Stomach (tissue), 4 donors: ENCODE data around the gene CLSTN1.

Source experiments
- CTCF ChIP-seq, 7 experiments: fragments of 450-650 bp in 4 of 7; fragments of 200-600 bp in 3 of 7; sonication (generic) in 3 of 7; IDR thresholded peaks; one replicate each; pipeline ENCODE4 v1.5.1; 2016 to 2019; ENCODE audit warnings: antibody characterized with exemption in 7 of 7, control low read depth in 2 of 7, mild to moderate bottlenecking in 1 of 7
- POLR2A ChIP-seq, 4 donors: fragments of 450-650 bp; IDR thresholded peaks; one replicate each; pipeline ENCODE4 v1.6.1; 2016; ENCODE audit warnings: antibody characterized with exemption in 4 of 4, control low read depth in 2 of 4, mild to moderate bottlenecking in 1 of 4, moderate library complexity in 1 of 4

GRCh38 chr1:9859281-9860014 lies 35.7 kb upstream of the CLSTN1 start:
- TF ChIP-seq CTCF (IDR thresholded peaks at IDR 0.05) (no peak), POLR2A (IDR thresholded peaks at IDR 0.05) (no peak)
